HG02798 (cell line): ENCODE measurements around the gene DENND5B.
"Not testable (repeated sequence)": the region's sequence is repeated elsewhere in the genome, so short reads cannot be mapped to it uniquely, and the experiment has no call there.

Experiments
- ATAC-seq: cut with Tn5 transposase; IDR thresholded peaks from one replicate; pipeline ENCODE4 v1.9.1; 2021; ENCODE audit warnings: mild to moderate bottlenecking; ENCODE audit not compliant: unreplicated experiment, poor library complexity

Gene DENND5B

GRCh38 chr12:31590642-31591379 lies at the start of gene DENND5B:
TSS of gene DENND5B (minus strand) at chr12:31591136. CDS start at chr12:31590832, 304 bp downstream.
- ATAC-seq, result peak; percentile 63

DNA sequence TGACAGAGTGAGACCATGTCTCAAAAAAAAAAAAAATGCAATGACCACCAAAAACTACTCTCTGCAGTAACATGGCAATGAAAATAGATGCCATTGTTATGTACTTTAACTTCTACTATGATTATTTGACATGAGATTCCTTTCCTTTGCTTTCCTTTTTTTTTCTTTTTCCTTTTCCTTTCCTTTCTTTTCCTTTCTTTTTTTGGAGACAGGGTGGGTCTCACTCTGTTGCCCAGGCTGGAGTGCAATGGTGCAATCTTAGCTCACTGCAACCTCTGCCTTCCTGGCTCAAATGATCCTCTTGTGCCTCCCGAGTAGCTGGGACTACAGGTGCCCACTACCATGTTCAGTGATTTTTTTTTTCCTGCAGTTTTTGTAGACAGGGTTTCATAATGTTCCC lies 43.7 kb upstream of the DENND5B start:
- ATAC-seq, result no peak

- no peak for ATAC-seq
Measured at GRCh38 chr12:31633464-31633863, 42.5 kb upstream of the DENND5B start.

GRCh38 chr12:31631809-31632208 lies 40.9 kb upstream of the DENND5B start:
- ATAC-seq, result no peak

DNA sequence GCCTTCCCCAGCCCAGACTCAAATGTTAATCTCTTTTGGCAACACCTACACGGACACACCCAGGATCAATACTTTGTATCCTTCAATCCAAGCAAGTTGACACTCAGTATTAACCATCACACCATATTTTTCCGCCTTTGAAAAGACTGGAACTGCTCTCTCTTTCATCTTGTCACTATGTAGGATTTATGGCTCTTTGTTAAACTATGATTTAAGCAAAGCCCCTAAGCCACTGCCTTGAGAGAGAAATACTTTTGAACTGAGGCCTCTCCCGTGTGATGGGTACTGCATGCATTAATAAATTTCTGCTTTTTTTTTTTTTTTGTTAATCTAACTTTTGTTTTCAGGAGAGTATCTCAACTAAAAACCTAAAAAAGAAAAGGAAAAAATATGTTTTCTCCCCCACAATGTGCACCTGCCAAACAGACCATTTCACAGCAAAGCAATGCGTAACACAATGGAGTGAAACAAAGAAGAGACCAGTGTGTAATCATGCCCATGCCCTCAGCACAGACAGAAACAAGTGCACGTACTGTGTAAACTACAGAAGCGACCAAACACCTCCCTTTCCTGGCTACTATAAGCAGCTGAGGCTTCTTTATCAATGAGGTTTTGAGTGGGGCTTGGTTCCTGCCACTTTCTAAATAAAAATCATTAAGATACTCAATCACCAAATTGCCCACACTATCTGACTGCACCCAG lies 40.2 kb upstream of the DENND5B start:
- ATAC-seq, result no peak

DNA sequence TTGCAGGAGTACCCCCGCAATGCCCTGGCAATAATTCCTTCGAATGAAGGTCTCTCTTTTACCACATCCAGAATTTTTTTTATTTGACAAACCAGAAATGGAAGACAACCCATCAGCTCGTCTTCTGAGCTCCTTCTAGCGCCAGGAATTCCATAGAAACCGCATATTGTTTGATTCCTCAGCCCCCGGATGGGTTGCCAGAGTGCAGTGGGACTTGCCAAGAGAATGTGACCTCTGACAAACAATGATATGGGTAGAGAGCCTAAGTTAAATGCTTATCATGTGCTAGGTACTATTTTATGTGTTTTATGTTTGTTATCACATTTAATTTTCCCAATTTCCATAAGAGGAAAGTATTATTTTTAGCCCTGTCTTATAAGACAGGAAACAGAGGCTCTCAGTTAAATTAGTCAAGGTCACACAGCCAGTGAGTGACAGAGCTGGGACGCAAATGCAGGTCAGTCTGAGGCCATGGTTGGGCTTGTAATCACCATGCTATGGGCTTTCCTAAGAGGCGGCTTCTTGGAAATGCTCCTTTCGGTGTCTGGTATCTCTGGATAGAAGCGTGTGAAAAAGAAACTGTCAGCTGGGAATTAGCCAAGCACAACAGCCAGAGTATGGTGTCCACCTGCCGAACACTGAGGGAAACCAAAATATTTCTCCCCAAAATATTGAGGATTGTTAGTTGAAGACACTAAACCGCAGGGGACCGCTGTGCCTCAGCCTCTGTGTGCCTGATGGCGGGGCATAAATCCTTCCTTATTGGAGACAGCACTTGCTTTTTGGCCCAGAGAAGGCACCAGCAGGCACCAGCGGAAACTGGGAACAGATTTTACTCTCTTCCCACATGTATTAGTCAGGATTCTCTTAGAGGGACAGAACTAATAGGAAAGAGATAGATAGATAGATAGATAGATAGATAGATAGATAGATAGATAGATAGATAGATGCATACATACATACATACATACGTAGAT lies 39.1 kb upstream of the DENND5B start:
- ATAC-seq, result no peak

GRCh38 chr12:31627456-31628054 lies 36.6 kb upstream of the DENND5B start:
- ATAC-seq, result no peak

DNA sequence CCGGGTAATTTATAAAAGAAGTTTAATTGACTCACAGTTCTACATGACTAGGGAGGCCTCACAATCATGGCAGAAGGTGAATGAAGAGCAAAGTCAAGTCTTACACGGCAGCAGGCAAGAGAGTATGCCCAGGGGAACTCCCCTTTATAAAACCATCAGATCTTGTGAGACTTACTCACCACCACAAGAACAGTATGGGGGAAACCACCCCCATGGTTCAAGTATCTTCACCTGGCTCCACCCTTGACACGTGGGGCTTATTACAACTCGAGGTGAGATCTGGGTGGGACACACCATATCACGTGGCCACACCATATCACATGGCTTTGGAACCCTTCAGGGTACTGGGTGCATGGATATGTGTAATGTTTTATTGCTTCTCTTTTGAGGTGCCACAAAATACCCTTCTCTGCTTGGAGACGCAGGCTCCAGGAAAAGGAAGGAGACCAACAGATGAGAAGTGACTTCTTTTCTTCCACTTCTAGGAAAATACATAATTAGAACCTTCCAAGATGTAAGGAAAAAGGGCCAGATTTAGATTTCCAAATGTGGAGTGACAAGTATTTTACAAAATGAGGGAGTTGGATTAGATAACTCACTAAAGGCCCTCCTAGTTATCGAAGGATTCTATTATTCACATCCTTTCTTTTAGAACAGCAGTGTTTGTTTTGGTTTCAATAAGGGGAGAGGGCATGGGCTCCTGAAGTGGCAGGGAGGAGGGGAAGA lies 35.5 kb upstream of the DENND5B start:
- ATAC-seq, result no peak

- ATAC-seq, result no peak
Measured at GRCh38 chr12:31622038-31622437, 31.1 kb upstream of the DENND5B start.

- no peak for ATAC-seq
Measured at GRCh38 chr12:31620311-31620710, 29.4 kb upstream of the DENND5B start.

DNA sequence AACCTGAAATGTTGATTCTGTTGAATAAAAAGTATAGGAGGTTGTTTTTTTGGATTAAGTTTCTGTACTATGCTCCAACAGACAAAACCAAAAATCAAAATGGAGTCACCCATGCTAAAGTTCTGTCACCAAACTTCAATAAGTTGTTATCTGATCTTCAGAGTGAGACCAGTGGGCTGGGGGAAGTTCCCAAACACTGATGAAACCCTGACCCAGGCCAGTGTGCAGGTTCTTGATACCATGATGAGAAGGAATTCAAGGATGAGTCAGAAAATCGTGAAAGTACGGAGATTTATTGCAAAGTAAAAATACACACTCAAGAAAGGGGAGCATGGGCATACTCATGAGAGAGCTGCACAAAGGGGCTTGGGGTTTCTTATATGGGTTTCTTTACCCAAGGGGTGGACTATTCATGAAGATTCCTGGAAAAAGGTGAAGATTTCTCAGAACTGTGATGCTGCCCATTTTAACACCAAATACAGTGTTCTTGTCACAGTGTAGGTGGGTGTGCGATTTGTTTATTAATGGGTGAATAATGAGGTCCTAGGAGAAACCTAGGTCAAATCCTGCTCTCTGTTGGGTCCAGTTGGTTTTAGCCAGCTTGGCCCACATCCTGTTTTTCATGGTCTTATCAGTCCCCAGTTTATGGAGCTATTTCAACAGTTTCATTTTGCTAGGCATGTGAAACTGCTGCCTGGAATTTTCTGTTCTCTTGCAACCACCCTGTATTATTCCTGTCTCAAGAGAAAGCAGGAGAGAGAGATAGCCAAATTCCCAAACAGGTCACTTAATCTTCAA lies 27.5 kb upstream of the DENND5B start:
- no peak for ATAC-seq

DNA sequence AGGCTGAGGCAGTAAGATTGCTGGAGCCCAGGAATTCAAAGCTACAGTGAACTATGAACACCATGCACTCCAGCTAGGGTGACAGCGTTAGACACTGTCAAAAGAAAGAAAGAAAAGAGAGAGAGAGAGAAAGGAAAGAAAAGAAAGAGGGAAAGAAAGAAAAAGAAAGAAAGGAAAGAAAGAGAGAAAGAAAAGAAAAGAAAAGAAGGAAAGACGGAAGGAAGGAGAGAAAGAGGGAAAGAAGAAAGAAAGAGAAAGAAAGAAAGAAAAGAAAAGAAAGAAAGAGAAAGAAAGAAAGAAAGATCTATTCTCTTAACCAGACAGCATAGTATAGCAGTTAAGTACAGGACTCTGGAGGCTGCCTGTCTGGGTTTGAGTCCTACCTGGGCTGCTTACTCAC lies 21.9 kb upstream of the DENND5B start:
- no peak for ATAC-seq

DNA sequence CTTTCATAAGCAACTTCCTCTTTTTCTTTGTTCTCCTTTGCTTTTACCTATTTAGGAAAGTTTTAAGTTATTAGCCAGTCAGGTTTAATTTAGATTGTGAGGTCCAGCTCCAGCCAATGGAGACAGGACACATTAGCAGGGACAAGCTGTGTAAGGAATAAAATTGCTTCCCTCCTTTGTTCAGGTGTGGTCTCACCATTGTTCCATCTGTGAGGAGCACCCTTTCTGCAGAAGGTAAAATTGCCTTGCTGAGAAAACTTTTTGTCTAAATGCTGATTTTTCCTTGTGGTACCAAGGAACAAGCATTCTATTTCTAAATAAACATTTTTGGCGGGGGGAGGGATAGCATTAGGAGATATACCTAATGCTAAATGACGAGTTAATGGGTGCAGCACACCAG lies 17.4 kb upstream of the DENND5B start:
- ATAC-seq, result not testable (repeated sequence)

DNA sequence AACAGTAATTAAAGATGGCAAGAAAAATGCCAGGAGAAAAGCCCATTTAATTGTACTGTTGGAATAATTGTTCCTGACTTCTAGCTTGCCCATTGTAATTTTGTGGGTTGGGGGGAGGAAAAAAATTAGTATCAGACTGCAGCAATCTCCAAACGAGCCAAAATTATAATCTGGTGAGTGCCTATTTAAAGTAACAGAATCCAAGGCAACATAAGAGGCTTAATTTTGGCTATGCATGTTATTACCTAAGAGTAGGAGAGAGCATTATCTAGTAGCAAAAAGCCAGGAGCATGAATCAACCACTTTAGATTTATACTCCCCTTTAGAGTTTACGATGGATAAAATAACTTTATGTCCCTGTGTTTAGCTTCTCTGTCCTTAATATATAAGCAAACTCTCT lies 14.6 kb upstream of the DENND5B start:
- ATAC-seq, result no peak

- peak; percentile 97 for ATAC-seq
Measured at GRCh38 chr12:31603546-31604009, 12.6 kb upstream of the DENND5B start.

- ATAC-seq, result no peak
Measured at GRCh38 chr12:31600750-31601149, 9.8 kb upstream of the DENND5B start.

DNA sequence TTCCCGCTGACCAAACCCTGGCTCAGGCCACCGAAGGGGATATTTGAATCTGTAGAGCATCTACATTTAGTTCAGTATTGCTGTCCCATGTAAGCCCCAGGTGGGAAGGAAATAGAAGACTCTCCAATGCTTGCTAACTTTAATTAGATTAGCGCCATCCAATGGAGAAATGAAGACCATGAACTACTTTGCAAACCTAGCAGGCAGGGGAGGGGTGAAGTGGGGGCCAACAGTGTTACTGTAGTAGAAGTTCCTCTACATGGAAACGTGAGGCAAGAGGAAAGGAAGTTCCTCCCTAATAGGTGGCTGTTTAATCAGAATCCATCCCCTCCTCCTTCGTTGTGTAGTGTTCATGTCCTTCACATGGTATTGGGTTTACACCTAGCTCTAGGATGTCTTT lies 9.3 kb upstream of the DENND5B start:
- no peak for ATAC-seq

GRCh38 chr12:31599053-31599452 lies 8.1 kb upstream of the DENND5B start:
- peak; percentile 47 for ATAC-seq

DNA sequence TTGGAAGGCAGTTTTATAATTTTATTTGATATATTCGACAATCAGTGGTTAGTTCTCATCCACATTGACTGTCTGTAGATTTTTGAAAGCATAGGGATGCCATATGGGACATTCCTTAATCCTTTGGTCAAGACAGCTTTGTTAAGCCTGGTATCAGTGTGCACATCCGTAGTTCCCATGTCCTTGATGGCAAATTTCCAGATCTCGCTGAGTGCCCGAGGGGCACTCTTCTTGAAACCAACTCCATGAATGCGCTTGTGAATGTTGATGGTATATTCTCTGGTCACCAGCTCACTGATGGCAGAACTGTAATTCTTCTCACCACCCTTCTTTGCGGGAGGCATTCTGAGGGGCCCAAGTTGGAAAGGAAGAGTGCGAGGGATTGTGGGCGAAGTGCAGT lies 6.1 kb upstream of the DENND5B start:
- ATAC-seq, result no peak
